GM19438 (cell line): Measurements from ENCODE around the gene RUFY4.

Source experiments
- ATAC-seq: cut with Tn5 transposase; IDR thresholded peaks from one replicate; pipeline ENCODE4 v1.9.1; 2021; ENCODE audit warnings: low read depth; ENCODE audit not compliant: unreplicated experiment

Gene RUFY4

DNA sequence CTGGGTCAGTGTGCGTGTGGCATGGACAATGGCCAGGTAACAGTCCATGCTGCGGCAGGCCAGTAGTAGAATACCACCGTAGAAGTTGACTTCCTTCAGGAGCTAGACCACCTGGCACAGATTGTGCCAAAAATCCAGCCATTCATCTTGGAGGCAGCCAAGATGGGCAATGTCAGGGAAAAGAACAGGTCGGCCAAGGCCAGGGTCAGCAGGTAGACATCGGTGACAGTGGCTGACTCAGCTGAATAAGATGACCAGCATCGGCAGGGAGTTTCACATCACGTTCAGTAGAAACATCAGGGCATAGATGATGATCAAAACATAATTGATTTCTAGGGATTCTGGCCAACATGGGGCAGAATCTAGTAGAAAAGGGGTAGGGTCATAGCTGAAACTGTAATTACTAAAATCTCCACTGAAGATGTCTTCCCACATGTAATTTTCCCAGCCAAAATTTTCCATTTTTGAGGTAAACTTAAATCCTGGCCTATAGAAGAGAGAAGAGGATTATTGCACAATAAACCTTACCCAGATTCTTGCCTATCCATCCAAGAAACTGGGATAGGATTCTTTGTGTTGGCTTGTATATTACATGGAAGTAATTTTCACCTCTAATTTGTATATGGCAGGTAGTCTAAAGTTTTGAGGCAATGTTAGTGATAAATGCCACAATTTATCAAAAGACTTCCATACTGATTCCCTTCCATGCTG is 7.9 kb upstream of the RUFY4 start:
- ATAC-seq = no peak

GRCh38 chr2:218063486-218063885 is 5.6 kb upstream of the RUFY4 start:
- no peak for ATAC-seq

- no peak for ATAC-seq
These were observed 5.2 kb upstream of the RUFY4 start for GRCh38 chr2:218063896-218064295.

GRCh38 chr2:218065239-218066006 is 3.6 kb upstream of the RUFY4 start:
- no peak for ATAC-seq

GRCh38 chr2:218066926-218067515 is 2.0 kb upstream of the RUFY4 start:
- ATAC-seq = no peak

DNA sequence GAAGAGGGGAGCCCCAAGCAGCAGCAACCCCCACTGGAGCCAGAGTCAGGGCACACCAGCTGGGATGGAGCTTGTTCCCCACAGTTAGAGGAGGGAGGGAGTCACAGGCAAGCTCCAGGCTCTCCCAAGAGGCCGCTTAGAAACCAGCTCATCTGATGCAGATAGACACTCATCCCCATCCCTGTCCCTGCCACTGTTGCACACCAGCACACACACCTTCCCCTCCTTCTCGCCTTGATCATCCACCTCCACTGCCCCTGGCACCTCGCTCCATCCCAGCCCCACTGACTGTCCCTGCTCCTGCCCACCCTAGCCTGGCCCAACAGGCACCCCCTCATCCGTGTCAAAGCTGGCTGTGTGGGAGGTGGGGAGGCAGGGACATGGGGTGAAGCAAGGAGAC is 1.5 kb upstream of the RUFY4 start:
- no peak for ATAC-seq

- ATAC-seq = no peak
These were observed 700 bp downstream of the RUFY4 start for GRCh38 chr2:218069606-218070300.

DNA sequence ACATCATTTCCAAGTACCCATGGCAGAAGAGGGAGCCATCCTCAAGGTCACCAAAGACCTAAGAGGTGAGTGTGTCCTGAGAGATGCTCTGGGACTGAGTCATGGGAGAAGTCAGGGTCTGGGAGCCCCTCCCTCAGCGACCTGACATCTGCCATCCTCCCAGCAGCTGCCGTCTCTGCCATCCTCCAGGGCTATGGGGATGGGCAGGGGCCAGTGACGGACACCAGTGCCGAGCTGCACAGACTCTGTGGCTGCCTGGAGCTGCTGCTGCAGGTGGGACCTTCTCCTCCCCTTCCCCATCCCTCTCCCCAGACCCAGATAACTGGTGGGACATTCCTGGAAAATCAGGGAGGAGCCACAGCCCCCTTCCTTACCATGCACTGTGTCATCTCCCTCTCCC is 1.5 kb downstream of the RUFY4 start:
- ATAC-seq = no peak

DNA sequence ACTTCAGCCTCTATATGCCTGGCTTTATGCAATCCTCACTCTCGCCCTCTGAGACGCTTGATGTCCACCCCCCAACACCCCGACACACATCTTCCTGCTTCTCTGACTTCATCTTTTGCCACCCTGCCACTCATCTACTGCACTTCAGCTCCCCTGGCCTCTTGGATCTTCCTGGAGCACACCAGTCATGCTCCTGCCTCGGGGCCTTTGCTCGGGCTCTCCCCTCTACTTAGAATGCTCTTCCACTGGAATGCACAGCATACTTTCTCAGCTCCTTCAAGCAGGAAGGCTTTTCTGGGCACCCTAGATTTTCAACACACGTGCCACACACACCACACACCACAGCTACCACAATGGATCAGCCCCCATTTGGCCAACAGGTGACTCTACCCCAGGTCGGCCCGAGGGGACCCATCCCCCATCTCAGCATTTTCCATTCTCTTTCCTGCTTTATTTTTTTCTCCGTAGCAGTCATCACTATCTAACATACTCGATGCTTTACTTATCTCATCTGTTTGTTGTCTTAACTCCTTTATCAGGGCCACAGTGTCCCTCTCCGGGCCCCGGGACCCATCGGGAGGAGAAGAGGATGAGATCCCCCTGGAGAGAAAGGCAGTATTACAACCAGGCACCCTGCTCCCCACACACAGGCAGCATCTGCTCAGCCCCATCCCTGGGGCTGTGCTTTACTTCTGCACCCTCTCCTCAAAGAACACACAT is 2.3 kb downstream of the RUFY4 start:
- no peak for ATAC-seq

DNA sequence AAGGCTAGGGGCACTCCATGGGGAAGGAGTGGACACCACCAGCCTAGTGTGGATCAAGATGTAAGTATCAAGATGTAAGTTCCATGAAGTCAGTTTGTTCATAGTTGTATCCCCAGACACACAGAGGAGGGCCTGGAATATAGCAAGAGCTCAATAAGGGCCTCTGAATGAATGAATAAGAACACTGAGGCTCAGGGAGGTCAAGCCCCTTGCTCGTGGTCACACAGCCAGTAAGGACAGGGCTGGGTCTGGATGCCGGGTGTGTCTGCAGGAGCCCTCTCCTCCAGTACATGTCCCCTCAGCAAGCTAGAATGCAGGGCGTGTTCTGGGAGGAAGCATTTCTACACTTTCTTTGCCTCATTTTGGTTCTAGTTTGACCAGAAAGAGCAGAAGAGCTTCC is 2.9 kb downstream of the RUFY4 start:
- no peak for ATAC-seq

GRCh38 chr2:218072478-218073024 is 3.5 kb downstream of the RUFY4 start:
- ATAC-seq = no peak

- ATAC-seq = no peak
These were observed 4.1 kb downstream of the RUFY4 start for GRCh38 chr2:218073185-218073584.

GRCh38 chr2:218074031-218074430 is 5.0 kb downstream of the RUFY4 start:
- ATAC-seq = no peak

DNA sequence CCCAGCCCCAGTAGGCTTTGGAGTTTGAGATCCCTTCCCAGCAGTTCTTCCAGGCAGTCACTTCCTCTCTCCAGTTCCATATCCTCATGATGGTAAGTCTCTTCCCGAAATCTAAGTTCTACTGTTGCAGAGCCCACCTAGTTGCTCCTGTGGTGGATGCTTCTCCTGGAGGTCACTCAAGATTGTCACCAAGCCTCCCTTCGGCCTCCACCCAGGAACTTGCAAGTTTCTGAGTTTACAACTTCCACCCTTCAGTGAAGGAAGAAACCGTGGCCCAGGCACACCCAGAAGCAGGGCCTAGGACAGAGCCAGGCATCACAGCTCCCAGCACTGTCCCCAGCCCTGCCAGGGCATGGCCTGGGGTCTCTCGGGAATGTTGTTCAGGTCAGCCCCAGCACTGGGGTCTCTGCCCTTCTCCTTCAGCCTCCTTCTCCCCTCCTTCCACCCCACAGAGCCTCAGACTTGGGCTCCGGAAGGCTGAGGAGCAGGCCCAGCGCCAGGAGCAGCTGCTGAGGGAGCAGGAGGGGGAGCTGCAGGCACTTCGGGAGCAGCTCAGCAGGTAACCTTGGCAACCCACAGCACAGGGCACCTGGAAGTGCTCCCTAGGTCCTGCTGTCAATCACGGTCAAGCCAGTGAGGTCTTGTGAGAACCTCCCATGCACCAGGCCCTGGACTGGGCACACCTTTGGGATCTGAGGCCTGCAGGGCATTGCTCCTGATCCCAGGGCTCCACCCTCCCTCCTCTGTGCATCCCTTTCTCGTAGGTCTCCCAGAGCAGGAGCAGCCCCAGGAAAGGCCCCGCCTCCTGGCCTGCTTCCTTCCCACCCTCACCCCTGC is 7.1 kb downstream of the RUFY4 start:
- no peak for ATAC-seq

DNA sequence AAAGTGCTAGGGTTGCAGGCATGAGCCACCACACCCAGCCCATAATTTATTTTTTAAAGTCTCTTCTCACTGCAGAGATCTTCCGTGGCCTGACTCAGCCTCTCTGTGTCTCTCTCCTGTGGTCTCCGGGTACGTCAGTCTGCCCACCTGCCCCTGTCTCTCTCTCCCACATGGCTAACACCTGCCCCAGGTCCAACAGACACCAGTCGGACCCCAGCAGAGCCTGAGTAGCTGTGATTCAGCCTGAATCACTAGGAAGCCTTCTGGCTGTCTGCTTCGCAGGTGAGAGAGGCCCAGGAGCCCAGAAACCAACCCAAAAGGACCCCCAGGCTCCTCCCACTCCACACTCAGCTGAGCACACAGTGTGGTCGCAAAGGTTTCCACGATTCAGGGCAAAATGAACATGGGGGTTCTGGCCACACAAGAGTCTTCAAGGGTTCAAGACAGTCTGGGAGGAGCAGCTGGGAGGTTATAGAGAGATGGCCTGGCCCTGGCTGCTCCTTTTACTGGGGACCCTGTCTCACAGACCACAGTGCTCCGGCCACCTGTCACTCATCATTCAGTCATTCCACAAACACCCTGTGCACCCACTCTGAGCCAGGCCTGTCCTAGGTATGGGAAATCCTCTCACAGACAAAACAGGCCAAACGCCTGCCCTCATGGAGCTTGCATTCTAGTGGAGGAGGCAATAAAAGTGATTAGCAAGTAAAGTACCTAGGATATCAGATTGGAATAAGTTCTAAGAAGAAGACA is 8.6 kb downstream of the RUFY4 start:
- no peak for ATAC-seq

- ATAC-seq = no peak
These were observed 11.2 kb downstream of the RUFY4 start for GRCh38 chr2:218079943-218080913.

- peak; percentile 88 for ATAC-seq
These were observed 12.0 kb downstream of the RUFY4 start for GRCh38 chr2:218081063-218081462.

GRCh38 chr2:218081695-218082094 is 12.6 kb downstream of the RUFY4 start:
- ATAC-seq = no peak
